MG63 (cell line): ENCODE measurements around the gene SLC39A10. TPM values are rescaled to one million over a fixed set of nuclear protein-coding genes. Genes with fewer than 3 reads are reported as not detected.
"Not testable (repeated sequence)": the region's sequence is repeated elsewhere in the genome, so short reads cannot be mapped to it uniquely, and the experiment has no call there.

ENCODE experiments used
- DNase-seq: peaks from one replicate; pipeline ENCODE4 v3.0.0-alpha.2; 2020
- H3K27me3 ChIP-seq: fragments of 250-450 bp; sonication (Bioruptor Pico); 2 replicates; pipeline ENCODE4 v1.5.1; 2020; ENCODE audit warnings: mild to moderate bottlenecking, moderate library complexity
- H3K36me3 ChIP-seq: fragments of 250-450 bp; sonication (Bioruptor Pico); 2 replicates; pipeline ENCODE4 v1.5.1; 2020; ENCODE audit warnings: mild to moderate bottlenecking, moderate library complexity
- H3K4me3 ChIP-seq: fragments of 250-450 bp; sonication (Bioruptor Pico); 2 replicates; pipeline ENCODE4 v1.5.1; 2020; ENCODE audit warnings: mild to moderate bottlenecking, moderate library complexity
- H3K9me3 ChIP-seq: fragments of 250-450 bp; sonication (Bioruptor Pico); 2 replicates; pipeline ENCODE4 v1.5.1; 2020; ENCODE audit warnings: mild to moderate bottlenecking, moderate library complexity
- total RNA-seq: library from RNA; depleted of rRNA; stranded (reverse); fragments of >200 nt; shearing (Covaris generic); gene quantifications from 2 replicates; pipeline ENCODE4 v1.2.3, GENCODE V29; 2014; ENCODE audit warnings: low replicate concordance

SLC39A10 gene
- total RNA-seq, 1 experiment from 2014 or later: 22.7 TPM

DNA sequence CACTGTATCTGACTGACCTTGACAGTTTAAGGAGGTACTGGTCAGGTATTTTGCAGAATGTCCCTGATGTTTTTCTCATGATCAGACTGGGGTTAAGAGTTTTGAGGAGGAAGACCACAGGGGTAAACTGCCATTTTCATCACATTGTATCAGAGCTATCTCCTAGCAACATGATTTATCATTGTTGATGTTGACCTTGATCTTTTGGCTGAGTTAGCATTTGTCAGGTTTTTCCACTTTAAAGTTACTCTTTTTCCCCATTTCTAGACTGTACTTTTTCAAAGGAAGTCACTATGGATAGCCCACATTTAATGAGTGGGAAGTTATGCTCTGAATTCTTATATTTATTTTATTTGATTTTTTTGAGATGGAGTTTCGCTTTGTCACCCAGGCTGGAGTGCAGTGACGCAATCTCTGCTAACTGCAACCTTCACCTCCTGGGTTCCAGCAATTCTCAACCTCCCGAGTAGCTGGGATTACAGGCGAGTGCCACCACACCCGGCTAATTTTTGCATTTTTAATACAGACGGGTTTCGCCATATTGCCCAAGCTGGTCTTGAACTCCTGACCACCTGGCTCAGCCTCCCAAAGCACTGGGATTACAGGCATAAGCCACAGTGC, 17.7 kb upstream of the SLC39A10 start:
- no peaks in the 10 kb centered on the region for H3K9me3 ChIP-seq
- no peak for DNase-seq
- no peaks in the 10 kb centered on the region for H3K27me3 ChIP-seq
- H3K4me3 ChIP-seq: no peak overlapping the region
- no peaks in the 10 kb centered on the region for H3K36me3 ChIP-seq

DNA sequence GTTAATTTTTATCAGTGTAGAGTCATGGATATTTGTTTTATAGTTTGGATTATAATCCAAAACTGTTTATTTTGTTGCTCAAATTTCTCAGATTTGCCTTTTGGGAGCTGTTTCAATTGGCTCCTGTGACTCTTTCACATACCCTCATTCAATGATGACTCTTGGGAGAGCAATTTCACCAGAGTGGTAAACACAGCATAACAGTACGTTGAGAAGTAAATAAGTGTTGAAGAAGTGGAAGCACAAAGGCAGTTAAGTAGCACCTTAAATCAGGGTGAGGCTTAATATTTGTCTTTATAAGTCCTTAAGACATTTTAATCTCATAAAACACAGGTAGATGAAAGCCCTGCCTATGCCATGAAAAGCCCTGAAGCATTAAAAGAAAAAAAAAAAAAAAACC, 17.1 kb upstream of the SLC39A10 start:
- H3K9me3 ChIP-seq: no peaks in the 10 kb centered on the region
- H3K36me3 ChIP-seq: no peaks in the 10 kb centered on the region
- H3K27me3 ChIP-seq: no peaks in the 10 kb centered on the region
- no peak for DNase-seq
- H3K4me3 ChIP-seq: no peak overlapping the region

DNA sequence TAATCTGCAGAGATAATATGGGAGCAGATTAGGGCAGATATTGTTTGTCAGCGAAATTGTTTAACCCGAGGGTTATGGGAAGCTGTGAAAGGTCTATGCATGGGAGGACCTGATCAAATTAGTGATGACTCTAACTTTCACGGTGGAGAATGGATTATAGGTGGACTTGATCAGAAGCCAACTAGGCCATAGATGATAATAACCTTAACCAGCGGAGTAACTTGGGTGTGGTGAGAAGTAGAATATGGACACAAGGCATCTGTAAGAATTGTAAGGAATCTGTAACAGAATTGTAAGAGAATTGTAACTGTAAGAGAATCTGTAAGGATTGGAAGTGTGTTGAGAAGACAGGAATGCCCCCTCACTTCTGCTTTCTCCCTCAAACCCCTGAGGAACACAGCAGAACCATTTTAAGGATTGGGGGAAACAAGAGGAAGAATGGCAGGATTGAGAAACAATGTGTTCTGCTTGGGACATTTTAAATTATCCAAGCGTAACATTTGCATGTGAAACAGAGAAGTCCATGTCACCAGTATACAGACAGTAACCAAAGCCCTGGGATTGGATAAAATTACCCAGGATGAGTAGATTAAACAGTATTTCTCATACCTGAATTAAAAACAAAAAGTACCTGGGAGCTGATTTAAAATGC, 14.9 kb upstream of the SLC39A10 start:
- Histone ChIP-seq H3K9me3 (no peaks in the 10 kb centered on the region), H3K36me3 (no peaks in the 10 kb centered on the region), H3K4me3 (no peak overlapping the region), H3K27me3 (no peaks in the 10 kb centered on the region)
- no peak for DNase-seq

DNA sequence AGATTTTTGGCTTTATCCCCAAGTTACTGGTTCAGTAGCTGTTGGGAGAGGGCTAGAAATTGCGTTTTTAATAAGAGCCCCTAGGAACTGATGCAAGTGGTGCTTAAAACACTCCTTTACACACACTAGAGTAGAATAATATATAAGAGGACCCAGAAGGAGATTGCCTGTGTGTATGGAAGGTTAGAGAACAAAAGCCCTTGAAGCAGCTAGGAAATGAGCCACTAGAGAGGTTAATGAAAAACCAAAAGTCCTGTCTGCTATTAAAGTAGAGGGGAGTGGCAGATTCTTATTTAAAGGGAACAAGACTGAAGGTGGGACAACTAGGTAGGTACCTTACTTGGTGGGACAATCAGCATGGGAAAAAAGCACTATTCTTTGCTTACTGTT, 14.4 kb upstream of the SLC39A10 start:
- H3K36me3 ChIP-seq: no peaks in the 10 kb centered on the region
- DNase-seq: no peak
- no peaks in the 10 kb centered on the region for H3K9me3 ChIP-seq
- H3K4me3 ChIP-seq: no peak overlapping the region
- no peaks in the 10 kb centered on the region for H3K27me3 ChIP-seq

DNA sequence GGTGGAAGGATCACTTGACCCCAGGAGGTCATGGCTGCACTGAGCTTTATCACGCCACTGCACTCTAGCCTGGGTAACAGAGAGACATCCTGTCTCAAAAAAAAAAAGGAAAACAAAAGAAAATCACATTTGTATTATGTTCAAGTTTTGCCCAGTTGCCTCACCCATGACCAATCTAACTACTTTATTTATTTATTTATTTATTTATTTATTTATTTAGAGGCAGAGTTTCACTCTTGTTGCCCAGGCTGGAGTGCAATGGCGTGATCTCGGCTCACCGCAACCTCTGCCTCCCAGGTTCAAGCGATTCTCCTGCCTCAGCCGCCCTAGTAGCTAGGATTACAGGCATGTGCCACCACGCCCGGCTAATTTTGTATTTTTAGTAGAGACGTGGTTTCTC, 12.3 kb upstream of the SLC39A10 start:
- H3K4me3 ChIP-seq, H3K27me3 ChIP-seq, DNase-seq, H3K9me3 ChIP-seq, H3K36me3 ChIP-seq: not testable (repeated sequence)

DNA sequence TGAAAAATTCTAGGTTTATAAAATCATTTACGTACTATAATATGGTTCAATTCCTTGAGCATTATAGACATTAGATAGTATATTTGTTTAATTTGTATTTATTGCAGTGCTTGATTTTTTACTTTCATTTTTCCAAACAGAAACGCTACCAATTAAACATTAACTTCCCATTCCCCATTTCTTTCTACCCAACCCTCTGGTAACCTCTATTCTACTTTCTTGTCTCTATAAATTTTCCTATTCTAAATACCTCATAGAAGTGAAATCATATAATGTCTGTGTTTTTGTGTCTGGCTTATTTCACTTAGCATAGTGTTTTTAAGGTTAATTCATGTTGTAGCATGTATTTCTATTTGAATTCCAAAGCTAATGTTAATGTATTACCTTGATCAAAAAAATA, 11.6 kb upstream of the SLC39A10 start:
- H3K4me3 ChIP-seq: no peak overlapping the region
- DNase-seq: no peak

DNA sequence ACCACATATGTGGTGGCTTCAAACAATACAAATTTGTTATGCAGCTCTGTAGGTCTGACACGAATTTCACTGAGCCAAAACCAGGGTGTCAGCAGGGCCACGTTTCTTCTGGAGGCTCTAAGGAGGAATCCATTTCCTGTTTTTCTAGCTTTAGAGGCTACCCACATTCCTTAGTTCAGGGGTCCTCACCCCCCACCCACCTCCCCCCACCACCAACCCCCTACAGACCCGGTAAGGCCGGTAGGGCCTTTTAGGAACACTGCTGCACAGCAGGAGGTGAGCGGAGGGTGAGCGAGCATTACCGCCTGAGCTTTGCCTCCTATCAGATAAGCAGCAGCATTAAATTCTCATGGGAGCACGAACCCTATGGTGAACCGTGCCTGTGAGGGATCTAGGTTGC, 10.6 kb upstream of the SLC39A10 start:
- Histone ChIP-seq H3K9me3 (no peaks in the 10 kb centered on the region), H3K36me3 (no peaks in the 10 kb centered on the region), H3K4me3 (no peak overlapping the region), H3K27me3 (no peaks in the 10 kb centered on the region)
- DNase-seq: no peak

More for the DNA sequence above, 11.6 kb upstream of the SLC39A10 start:
- no peaks in the 10 kb centered on the region for H3K36me3 ChIP-seq
- no peaks in the 10 kb centered on the region for H3K9me3 ChIP-seq
- H3K27me3 ChIP-seq: no peaks in the 10 kb centered on the region

DNA sequence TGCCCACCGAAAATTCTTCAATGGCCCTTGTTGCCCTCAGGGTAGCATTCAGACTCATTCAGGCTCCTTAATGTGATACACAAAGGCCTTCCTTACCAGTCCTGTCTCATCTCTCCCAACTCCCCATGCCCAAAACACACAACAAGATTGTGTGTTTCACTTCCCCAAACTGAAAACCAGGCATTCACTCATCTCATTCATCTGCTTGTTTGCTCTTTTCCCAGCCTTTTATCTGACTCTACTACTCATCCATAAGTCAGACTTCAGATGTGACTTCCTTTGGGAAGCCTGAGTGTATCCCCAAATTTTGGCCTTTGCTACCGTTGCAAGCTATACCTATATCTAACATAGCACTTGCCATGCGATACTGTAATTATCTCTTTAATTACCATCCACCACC, 9.7 kb upstream of the SLC39A10 start:
- H3K27me3 ChIP-seq: no peaks in the 10 kb centered on the region
- no peaks in the 10 kb centered on the region for H3K36me3 ChIP-seq
- DNase-seq: no peak
- no peak overlapping the region for H3K4me3 ChIP-seq
- no peaks in the 10 kb centered on the region for H3K9me3 ChIP-seq

DNA sequence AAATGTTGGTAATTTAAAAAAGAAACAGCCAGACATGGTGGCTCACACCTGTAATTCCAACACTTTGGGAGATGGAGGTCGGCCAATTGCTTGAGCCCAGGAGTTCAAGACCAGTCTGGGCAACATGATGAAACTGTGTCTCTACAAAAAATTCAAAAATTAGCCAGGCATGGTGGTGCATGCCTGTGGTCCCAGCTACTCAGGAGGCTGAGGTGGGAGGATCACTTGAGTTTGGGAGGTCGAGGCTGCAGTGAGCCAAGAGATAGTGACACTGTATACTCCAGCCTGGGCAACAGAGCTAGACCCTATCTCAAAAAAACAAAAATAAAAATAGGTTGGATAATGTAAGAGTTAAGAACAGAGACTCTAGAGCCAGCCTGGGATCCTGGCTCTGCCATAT, 8.7 kb upstream of the SLC39A10 start:
- H3K36me3 ChIP-seq, H3K9me3 ChIP-seq, H3K27me3 ChIP-seq, DNase-seq, H3K4me3 ChIP-seq: not testable (repeated sequence)

DNA sequence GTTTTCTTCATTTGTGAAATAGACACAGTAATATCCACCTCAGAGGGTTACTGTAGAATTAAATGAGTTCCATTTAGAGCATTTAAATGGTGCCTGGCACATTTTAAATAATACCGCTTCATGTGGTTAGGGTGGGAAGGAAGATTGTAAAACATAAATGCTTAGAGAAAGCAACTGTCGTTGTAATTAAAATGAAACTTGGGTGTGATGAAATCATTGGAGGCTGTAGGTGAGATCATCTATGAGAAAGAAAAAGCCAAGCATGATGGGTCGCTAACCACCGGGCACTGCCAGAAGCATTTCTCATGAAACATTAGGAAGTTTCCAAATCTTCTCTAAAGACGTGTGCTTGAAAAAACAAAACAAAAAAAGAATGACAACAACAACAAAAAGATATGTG, 8.2 kb upstream of the SLC39A10 start:
- no peak for DNase-seq
- Histone ChIP-seq H3K4me3 (no peak overlapping the region), H3K27me3 (no peaks in the 10 kb centered on the region)

DNA sequence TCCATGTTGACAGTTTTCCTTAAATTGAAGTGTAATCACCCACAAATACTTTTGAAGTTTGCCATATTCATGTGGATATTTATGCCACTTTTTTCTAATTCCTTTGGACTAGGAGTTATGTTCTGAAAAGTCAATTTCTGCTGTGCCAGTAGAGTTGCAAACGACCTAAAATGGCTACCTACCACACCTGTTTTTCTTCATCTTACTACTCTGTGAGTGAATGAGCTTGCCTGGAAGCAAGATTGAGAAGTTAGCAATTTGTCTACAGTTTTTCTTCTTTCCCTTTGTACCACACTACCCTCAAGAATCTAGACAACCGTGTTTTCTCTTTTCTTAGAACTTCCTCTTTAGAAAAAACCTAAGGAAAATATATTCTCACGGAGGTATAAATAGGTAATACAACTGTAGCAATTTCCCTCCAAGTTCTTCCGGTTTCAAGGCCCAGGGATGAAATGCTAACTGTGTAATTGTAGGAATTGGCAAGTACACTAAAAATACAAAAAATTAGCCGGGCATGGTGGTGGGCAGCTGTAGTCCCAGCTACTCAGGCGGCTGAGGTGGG, 7.3 kb upstream of the SLC39A10 start:
- Histone ChIP-seq H3K9me3 (no peaks in the 10 kb centered on the region), H3K36me3 (no peaks in the 10 kb centered on the region), H3K4me3 (no peak overlapping the region), H3K27me3 (no peaks in the 10 kb centered on the region)
- no peak for DNase-seq

More for the DNA sequence above, 8.2 kb upstream of the SLC39A10 start:
- Histone ChIP-seq H3K9me3 (no peaks in the 10 kb centered on the region), H3K36me3 (no peaks in the 10 kb centered on the region)

DNA sequence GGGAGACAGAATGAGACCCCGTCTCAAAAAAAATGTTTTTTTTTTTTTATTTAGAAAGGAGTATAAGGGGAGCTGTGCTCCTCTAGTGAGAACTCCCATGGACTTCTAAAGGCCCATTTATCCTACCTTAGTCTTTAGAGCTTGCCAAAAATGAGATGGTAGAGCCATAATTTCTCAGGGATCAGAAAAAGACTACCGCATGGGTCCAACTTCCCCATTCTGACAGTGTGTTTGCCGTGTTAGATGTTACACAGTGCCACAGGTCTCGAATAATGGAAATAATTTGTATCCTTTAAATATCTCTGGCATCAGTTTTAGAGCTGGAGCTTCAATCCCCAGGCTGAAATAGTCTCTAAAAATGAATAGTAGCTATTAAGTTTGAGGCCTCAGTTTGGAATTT, 6.0 kb upstream of the SLC39A10 start:
- Histone ChIP-seq H3K4me3 (no peak overlapping the region), H3K27me3 (no peaks in the 10 kb centered on the region), H3K36me3 (no peaks in the 10 kb centered on the region), H3K9me3 (no peaks in the 10 kb centered on the region)
- DNase-seq: no peak

DNA sequence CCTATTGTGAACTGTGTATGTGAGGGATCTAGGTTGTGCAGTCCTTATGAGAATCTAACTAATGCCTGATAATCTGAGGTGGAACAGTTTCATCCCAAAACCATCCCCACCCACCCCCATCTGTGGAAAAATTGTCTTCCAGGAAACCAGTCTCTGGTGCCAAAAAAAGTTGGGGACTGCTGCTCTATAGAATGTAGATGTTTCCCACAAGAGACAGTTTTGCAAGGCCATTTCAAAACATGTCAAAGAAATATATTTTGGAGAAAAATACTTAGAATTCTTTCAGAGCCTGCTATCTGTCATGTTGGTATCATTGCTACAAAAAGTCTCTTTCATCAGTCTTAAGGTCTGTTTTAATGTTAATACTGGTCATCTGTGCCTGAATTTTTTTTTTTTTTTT, 4.1 kb upstream of the SLC39A10 start:
- Histone ChIP-seq H3K36me3 (peaks cover 3% of the 10 kb centered on the region; the same call in 1 of the 2 replicates), H3K9me3 (no peaks in the 10 kb centered on the region), H3K4me3 (no peak overlapping the region), H3K27me3 (no peaks in the 10 kb centered on the region)
- no peak for DNase-seq

DNA sequence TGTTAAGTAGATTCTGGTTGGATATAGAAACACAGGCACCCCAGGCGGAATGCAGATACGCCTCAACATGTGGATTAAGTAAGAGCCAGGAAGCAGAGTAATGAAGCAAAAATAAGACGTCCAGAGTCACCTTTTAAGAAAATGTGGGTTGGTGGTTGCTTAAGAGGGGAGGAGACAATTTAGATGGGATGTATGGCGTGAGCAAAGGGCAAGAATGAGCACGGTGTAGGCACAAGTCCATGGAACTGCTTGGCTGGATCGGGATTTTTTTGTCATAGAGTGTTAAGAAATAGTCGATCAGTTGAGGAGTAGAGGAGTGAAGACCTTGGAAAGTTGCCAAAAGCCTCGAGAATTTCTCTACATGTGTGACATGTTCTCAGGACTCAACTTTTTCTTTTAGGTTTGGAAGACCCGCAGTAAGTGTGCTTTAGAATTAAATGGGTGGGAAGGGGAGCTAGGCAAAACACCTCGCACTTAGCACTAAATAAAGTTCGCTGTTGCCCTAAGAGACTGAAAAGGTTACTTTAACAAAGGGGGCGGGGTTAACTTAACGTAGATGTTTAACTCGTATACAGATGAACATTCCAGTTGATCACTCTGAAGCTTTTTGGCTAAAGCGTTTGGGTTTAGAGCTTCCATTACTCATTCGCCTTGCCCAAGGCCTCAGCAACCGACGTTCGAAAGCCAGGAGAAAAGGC, 716 bp upstream of the SLC39A10 start:
- no peaks in the 10 kb centered on the region for H3K27me3 ChIP-seq
- peaks cover 16% of the 10 kb centered on the region for H3K36me3 ChIP-seq
- no peak for DNase-seq
- H3K4me3 ChIP-seq: peak overlapping the region; percentile 98
- H3K9me3 ChIP-seq: no peaks in the 10 kb centered on the region

DNA sequence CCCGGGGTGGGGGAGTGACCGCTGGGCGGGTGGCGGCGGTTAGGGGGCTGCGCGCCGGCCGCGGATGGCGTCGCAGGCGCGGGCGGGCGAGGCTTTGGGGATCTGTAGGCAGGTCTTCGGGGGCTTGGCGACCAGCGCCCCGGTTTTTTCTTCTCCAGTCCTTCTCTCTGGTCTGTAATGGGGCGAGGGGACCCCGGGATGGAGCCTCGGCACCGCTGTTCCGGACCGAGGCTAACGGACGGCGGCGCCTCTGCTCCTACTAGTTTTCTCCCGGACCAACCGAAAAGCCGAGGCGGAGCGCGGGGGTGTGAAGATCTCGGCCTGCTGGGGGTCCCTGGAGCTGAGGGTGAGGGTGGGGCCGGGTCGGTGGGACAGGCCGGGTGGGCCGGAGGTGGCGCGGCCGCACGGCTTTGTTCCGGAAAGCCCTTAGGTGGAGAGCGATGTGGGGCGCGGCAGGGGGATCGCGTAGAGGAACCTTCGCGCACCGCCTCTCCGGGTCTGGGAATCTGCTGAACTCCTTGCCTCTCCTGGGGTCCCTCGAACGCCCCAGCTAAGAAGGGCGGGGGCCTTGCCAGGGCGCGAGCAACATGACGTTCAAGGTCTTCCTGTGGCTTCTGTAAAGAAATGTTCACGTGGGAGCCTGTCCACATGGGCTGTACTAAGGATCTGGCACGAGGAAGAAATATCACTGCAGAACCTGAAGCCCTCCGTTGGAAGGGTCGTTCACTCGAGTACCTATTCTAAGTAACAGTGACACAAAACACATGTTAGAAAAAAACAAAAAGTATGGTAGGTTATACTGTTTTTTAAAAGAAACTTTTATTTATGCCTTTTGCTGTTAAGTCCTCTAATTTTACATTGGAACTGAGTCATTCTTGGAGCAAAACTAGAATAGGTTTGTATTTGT, 861 bp downstream of the SLC39A10 start:
- peak overlapping the region; percentile 98 for H3K4me3 ChIP-seq
- H3K36me3 ChIP-seq: peaks cover 16% of the 10 kb centered on the region
- peak; percentile 66 for DNase-seq

DNA sequence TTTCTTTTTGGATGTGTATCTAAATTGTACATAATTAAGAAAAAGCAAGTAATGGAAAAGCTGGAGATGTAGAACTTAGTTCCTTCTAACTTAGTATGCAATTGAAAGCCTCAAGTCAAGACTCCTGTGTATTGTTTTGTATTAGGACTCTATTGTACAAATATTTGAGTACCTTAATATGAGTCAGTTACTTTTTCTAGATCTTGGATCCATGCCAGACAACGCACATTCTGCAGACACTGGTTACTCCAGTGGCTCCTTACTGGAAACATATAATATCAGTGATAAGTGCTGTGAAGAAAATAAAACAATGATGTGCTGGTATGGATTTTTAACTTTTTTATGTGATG, 1.5 kb downstream of the SLC39A10 start:
- peak; percentile 23 for DNase-seq
- peak overlapping the region; percentile 98 for H3K4me3 ChIP-seq
- no peaks in the 10 kb centered on the region for H3K9me3 ChIP-seq

More for the DNA sequence above, 861 bp downstream of the SLC39A10 start:
- no peaks in the 10 kb centered on the region for H3K27me3 ChIP-seq
- no peaks in the 10 kb centered on the region for H3K9me3 ChIP-seq

DNA sequence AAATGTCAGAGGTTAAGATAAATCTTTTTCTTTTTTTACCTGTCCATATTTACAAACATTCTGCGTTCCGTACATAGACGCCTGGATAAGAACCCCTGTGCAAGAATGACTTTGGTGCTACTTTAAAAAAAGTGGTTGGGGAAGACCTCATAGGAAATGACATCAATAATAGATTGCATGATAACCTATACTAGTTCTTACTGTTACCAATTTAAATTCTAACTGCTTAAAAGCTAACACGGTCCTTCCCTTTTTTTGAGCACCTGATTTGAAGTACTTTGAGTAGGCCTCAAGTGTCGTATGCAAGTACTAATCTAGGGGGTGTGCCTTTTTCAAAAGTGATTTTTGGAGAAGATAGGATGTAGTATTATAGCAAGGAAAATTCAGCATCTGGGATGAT, 2.1 kb downstream of the SLC39A10 start:
- DNase-seq: no peak

More for the DNA sequence above, 1.5 kb downstream of the SLC39A10 start:
- no peaks in the 10 kb centered on the region for H3K27me3 ChIP-seq
- peaks cover 16% of the 10 kb centered on the region for H3K36me3 ChIP-seq

More for the DNA sequence above, 2.1 kb downstream of the SLC39A10 start:
- Histone ChIP-seq H3K27me3 (no peaks in the 10 kb centered on the region), H3K4me3 (peak overlapping the region; percentile 98), H3K9me3 (no peaks in the 10 kb centered on the region), H3K36me3 (peaks cover 16% of the 10 kb centered on the region)
